Stimulated activated CD8-positive, alpha-beta memory T cell treated with anti-CD3 and anti-CD28 coated beads, Interleukin-7, amount 100 ng/mL, for 4 hours (primary cell): Measurements from ENCODE around the gene CX3CR1.

ENCODE experiments used
- DNase-seq, 2 donors: peaks; one replicate each; pipeline ENCODE4 v3.0.0-alpha.2; 2020; ENCODE audit warnings: low read depth in 2 of 2

Gene CX3CR1

DNA sequence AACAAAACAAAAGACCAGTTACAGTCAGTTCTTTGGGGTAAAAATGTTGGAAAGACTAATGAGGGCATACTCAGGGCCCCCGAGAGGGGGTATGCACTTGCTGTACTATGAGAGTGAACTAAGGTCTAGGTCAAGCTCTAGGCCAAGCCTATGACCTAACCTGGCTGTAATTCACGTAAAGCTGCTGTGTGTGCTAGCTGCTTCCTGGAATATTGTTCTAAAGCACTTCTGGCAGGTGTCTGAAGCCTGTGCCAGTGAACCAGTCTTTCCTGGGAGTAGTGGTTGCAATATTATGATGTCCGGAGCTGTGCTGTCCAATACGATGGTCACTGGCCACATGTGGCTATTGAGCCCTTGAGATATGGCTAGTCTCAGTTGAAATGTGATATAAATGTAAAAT, 13.1 kb upstream of the CX3CR1 start:
- DNase-seq, result no peak

DNA sequence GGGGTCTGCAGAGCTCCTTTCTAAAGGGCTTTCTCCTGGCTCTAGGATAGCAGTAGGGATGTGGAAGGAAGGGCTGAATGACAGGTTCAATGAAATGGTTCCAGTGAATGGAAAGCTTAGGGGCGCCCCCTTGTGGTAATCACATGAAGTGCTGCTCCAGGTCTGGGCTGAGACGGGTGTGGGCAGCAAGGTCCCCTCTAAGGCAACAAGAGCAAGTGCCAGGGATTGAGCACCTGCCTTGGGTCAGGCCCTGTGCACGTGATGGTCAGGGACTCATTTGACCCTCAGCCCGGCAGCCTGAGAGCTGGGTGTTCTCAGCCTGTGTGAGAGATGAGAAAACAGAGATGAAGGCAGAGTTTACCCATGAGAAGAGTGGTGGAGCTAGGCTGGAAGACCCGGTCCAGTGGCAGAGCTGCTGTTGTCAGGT, 12.1 kb upstream of the CX3CR1 start:
- DNase-seq, result peak; percentile 54 to 66

DNA sequence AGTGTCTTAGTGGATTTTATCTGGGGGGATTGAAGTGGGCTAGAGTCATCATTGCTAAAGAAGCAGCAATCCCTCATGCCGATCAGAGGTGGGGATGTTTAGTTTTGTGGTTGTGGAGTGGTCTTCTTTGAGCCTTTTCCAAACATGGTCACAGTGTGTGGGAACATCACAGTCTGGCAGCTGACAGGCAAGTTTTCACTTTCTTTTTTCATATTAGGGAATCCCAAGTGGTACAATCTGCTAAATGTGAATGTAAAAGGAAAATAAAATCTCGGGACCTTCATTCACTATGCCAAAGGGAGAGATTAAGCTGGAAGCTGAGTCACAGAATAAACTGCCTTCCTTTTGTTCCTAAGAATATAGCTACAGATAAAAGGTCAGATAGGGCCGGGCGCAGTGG, 10.4 kb upstream of the CX3CR1 start:
- no peak for DNase-seq

DNA sequence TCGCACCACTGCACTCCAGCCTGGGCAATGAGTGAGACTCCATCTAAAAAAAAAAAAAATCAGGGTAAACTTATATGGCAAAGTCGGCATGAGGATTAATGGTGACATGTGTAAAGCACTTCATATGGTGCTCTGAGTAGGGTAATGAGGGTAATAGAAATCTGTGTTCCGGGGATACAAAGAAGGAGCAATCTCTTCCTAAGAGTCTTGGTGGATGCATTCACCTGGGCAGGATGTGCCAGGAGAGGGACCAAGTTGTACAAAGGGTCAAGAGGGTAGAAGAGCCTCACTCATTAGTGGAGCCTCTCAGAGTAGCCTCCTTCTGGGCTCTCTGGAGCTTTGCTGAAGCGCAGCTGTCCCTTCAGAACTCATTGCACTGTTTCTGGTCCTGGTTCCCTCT, 9.3 kb upstream of the CX3CR1 start:
- DNase-seq, result no peak

DNA sequence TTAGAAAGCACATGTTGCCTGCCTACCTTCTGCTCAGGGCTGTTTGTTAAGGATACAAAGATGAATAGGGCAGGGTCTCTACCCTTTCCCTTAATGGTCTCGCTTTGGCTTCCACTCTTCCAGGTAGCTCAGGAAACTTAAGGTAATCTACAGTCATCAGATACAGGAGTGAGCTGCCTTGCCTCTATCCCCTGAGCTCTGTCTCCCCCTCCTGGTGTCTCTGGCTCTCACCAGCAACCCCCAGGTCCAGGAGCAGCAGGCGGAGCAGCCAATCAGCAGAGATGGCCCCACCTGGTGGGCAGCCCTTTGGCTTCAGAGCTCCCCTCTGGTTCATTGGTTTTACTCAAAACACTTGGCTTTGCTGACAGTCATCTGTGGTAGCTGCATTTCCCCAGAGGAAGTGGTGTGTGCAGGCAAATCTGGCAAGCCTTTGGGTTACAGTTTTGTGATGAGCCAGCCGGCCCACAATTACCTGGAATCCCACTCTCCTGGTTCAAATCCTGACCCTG, 8.5 kb upstream of the CX3CR1 start:
- DNase-seq, result peak; percentile 73 to 74

DNA sequence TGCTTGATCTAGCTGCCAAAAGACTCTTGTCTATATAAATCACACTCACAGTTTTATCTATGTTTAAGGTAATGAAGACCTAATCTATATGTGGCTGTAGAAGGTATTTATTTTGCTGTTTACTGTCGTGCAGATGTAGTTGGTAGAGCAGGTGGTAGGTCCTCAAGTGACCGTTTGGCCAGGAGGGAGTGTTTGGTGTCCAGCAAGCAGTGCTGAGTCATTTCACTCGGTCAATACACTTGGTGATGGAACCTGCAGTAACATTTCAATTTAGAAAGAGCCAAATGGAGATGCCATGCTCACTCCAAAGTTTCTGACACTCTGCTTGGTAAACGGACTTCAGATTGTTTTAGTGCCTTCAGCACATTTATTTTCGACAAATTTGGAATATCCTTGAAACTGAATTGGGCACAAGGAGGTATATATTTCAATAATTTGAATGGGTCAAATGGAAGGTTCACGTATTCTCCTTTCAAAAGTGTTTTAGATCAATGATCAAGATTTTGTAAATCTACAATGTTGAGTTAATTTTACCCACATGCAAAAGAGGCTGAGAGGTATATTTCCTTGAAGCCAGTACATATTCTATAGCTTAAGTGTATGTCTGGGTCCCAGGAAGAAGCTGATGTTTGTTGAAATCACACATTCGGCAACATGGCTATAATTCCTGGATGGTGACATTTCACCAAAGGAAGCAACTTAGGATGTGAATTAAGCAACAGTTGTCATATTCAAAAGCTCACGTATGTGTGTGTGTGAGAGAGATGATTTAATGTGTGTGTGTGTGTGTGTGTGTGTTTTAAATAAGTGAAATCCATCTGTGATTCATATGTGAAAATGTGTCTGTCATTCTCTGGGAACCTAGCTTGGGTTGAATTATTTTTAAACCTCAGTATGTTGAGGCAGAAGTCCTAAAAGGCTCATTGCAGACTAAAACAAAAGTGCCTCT, 7.7 kb upstream of the CX3CR1 start:
- no peak for DNase-seq

DNA sequence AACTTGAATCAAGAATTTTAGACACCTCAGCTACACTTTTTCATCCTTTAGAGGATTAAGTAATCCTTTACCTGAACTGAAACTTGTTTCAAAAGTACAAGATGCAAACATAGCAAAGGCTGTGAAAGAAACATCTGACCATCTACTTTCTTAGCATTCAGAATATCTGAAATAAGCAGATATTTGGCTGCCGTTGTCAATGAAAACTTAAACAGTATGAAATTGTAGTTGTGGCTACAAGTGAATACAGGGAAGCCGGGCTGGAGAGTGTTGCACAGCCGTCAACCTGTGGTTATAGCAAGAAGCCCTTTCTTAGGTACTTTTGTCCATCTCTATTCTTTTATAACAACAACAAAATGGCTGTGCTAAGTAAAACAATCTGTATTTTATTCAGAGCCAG, 6.9 kb upstream of the CX3CR1 start:
- DNase-seq, result no peak

DNA sequence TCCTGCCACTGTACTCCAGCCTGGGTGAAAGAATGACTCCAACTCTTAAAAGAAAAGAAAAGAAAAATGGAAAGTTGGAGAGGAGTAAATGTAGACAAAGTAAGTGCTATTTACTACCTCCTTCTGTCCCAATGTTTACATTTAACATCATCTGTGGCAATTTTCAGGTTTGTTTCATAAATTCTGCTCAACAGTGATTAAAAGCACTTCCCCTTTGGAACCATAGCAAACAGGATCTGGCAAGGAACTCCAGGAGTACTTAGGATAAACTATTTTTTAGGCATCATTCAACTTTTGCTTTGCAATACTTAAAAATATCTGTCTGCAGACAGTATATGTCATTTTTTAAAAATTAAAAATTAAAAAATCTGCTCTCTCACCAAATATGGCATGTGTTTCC, 5.5 kb upstream of the CX3CR1 start:
- DNase-seq, result no peak

DNA sequence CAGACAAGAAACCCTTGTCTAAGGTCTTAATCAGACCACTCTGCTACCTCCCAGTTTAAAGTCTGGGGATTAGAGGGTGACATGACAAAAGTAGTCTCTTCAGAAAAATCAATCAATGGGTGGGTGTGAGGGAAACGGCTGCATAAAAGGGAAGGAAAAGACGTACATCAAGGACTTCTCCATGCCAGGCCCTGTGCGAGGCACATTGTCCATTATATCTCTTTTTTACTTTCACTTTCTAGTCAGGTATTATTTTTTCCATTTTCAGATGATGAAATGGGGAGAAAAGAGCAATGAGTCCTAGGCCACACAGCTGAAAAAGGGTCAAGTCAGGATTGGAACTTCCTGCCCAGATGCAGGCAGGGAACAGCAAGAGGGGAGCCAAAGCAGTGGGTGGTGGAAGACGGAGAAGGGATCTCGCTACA, 4.6 kb upstream of the CX3CR1 start:
- no peak for DNase-seq

DNA sequence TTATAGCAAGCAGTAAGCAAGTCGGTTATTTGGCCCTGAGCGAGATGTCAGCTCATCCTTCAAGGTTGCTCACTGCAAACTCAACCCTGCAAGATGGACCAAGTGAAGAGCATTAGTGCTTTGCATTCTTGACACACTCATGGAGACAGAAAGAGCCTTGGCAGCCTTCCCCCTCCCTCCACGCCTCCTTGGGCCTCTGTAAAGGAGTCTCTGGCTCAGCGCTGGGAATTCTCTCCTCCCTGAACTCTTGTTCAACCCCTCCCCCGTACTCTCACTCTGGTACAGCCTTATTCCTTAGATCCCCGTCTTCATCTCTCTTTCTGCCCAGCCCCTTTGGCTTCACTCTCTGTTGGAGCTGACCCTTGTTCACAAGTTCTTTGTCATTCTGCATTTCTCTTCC, 2.2 kb upstream of the CX3CR1 start:
- DNase-seq, result no peak

DNA sequence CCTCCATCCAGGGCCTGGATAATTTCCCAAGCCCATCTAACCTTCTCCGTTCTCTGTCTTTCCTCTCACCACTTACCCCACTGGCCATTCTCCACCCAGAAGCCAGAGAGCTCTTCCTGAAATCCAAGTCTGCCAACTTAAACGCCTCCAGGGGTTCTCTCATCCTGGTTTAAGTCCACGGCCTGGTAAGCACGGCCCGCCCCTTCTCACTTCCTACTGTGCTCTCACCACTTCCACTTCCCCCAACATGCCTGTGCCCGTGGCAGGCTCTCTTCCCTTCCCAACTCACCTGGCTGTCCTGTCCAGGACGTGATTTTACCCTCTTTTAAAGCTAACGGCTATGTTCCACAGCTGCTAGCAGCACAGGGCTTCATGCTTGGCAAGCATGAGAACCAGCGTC, 1.7 kb upstream of the CX3CR1 start:
- no peak for DNase-seq

DNA sequence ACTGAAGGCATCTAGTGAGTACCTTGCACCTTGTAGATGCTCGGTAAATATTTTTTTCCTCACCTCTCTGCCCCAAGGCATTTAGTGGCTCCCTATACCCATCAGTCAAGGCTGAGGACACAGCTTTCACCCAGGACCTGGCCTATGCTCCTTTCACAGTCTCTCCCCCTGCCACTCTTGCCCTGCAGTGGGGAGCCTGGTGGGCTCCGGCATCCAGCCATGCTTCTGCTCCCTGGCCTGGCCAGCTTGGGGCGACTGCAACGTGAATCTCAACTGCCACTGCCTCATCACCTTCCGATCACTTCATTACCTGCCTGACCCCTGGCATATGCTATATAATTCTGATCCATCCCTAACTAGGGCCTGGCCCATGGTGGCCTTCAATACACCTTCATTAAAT, 735 bp upstream of the CX3CR1 start:
- DNase-seq, result no peak

DNA sequence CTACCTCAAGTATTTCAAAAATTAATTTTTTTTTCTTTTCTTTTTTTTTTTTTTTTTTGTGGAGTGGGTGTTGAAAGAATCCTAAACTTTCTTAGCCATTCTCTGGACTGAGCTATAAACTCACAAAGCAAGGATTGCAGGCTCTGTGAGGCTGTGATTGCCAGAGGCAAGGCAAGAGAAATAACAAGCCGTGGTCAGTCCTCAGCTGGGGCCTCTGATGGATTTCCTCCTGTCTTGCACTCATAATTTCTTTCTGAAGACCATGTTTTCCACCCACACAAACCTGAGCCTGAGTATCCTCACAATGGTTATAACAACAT, 1.3 kb downstream of the CX3CR1 start:
- no peak for DNase-seq

DNA sequence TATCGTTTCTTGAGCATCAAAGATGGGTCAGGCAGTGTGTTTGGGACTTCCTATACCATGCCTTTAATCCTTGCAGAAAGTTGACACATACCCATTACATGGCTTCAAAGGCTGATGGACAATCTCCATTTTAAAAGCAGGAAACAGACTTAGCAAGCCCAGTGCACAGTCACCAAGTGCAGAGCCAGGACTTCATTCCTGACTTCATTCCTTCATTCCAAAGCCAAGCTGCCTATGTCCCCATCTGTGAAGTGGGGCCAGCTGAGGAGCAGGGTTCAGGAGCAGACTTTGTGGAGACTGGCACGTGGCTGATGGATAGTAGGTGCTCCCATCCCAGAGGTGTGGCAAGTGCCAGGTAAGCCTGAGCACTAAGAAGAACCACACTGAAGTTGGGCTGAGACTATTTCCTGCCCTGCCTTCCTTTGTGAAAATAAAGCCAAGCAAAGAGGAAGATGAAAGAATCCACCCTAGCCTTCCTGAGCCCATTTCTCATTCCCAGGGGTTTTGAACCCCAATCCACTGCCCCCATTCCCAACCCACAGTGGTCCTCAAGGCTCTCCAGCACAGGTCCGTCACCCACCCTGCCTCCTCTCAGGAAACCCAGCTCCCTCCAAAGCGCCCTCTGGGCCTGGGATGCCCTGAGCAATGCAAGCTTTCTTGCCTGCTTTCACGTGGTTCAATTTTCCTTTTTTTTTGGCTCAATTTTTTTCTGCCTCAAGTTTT, 1.8 kb downstream of the CX3CR1 start:
- DNase-seq, result no peak

DNA sequence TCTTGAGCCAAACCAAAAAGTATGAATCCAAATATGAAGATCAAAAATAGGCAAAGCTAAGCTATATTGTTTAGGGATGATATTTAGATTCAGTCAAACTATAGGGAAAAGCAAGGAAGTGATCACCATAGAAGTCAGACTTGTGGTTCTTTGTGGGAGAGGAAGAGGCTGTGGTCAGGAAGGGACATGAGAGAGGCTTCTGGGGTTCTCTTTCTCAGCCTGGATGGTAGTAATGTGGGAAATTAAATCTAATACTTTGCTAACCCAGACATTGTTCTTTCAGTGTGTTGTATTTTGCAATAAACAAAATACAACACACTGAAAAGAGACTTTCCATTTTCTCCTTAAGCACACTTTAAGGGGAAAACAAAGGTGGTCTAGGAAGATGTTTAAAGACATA, 3.1 kb downstream of the CX3CR1 start:
- DNase-seq, result no peak

DNA sequence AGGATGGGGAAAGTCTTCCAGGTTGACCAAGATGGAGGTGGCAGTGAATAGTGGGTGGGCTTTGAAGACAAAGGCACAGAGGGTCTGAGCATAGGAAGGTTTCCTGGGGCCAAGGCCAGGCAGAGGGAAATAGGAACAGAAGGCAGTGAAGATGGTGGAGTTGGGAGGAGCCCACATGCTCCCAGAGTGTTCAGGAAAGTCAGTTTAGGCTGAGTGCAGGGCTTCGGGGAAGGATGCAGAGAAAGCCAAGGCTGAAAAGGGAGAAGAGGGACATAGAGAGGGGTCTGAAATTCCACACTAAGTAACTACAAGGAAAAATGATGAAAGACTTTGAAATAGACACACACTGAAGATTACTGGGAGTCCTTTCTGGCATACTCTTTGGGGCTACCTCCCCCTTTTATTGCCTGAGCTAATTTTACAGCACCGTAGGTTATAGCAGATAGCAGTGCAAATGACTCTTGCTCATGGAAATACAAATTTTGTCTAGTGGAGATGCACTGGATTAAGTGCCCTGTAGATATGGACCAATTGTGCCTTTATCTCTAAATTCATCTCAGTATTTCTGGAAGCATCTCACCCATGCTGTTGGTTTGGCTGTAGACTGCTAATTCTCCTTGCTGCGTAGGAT, 3.8 kb downstream of the CX3CR1 start:
- no peak for DNase-seq

DNA sequence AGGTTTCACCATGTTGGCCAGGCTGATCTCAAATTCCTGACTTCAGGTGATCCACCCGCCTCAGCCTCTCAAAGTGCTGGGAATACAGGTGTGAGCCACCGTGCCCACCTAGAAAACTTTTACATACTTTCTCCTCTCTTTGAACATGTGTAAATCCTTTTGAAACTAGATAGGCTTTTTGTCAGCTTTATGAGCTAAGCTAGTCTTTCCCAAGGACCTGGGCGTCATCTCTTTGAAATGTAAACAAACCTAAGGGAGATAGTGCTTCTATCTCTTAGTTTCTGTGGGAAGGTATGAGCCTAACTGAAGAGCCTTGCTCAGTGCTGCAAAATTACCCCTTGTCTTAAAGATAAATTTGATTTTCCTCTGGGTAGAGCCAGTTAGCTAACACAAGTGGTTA, 4.8 kb downstream of the CX3CR1 start:
- DNase-seq, result no peak

DNA sequence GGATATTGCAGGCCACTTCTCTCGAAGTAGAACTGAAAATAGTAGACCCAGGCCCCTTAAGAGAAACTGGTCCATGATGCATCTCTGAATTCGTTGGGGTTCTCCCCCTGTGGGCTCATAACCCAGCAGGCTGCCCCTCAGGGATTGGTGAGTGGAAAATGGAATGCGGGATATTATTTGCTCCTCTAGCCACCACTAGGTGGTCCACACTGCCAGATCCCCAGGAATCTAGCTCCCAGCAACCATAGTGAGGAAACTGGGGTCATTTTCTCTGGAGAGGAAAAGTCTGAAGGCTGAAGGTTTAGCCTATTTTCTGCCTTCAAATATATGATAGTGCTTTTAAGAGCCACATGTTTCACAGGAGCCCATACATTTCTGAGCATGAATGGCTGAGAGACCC, 6.7 kb downstream of the CX3CR1 start:
- DNase-seq, result no peak

DNA sequence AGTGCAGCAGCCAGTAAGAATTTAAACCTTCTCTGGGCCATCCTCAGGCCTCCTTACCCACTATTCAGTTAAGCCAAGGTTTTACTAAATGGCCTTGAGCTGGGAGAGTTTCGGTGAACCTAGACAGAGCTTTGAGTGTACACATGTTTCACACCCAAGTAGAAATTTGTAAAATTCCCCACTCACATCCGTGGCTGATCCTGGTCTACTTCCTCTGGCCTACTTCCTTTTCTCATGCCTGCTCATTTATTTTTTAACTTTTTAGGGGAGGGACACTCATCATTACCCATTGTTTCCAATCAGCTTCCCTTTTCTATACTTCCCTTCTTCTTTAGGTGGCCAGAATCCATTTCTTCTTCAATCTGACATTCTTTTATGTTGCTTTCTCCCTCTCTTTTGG, 7.6 kb downstream of the CX3CR1 start:
- no peak for DNase-seq

DNA sequence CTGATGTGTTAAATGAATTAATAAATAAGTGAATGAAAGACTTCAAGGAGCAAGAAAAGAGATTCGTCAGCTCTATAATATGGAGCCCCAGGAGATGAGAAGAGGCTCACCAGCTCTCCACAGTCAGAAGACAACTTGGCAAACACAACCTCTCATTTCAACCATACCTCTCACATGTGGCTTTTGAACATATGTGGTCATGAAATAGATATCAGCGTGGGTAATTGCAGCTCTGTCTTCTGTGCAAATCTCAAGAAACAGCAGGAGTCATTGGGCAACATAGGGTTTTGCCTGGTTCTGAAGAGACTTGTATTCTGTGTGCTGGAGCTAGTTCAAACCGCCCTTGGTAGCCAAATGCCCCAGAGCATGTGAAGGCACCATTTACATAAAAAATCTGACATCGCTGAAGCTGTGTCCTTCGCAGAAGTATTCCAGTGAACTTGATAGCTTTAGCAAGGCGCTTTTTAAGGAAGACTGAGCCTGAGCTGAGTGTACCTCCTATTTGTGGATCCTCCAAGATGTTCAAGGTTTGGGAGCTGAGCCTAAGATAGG, 8.4 kb downstream of the CX3CR1 start:
- no peak for DNase-seq

DNA sequence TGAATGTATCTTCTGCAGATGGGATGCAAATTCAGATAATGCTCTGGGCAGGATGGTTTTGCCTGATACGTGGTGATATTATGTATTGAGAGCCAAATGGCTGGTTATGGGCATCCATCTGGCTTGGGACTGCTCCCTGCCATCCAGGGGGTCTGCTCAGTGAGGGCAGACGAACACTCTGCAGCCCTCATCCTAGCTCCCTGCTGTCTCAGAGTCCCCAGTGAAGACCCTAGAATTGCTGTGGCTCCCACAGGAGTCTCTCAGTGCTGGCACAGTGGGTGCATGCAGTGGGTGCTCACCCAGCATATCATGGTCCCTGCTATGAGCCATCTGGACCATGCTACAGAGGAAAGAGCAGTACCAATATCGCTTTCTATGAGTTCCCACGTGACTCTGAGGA, 10.3 kb downstream of the CX3CR1 start:
- DNase-seq, result no peak

DNA sequence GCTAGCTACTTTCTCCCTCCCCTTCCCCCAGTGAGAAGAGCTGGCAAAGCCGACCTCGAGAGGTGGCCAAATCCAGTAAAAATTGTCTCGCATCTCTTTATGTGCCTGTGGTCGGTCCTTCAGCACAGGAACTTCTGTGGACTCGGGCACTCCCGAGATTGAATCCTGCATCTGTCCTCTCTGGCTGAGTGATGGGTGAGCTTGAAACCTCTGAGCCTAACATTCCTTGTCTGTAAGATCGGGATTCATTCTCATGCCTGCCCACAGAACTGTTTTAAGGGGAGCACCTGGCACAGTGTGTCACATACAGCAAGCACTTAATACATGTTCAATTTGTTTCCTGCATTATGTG, 11.3 kb downstream of the CX3CR1 start:
- no peak for DNase-seq
